ENCODE results near the gene SHANK2. TPM values are rescaled to one million over a fixed set of nuclear protein-coding genes. Genes with fewer than 3 reads are reported as not detected.

Gene SHANK2
- total and polyA plus RNA-seq, 2 donors (not counting 3 experiments of a cell fraction or from before 2014, with no cell fraction given), result not detected

DNA sequence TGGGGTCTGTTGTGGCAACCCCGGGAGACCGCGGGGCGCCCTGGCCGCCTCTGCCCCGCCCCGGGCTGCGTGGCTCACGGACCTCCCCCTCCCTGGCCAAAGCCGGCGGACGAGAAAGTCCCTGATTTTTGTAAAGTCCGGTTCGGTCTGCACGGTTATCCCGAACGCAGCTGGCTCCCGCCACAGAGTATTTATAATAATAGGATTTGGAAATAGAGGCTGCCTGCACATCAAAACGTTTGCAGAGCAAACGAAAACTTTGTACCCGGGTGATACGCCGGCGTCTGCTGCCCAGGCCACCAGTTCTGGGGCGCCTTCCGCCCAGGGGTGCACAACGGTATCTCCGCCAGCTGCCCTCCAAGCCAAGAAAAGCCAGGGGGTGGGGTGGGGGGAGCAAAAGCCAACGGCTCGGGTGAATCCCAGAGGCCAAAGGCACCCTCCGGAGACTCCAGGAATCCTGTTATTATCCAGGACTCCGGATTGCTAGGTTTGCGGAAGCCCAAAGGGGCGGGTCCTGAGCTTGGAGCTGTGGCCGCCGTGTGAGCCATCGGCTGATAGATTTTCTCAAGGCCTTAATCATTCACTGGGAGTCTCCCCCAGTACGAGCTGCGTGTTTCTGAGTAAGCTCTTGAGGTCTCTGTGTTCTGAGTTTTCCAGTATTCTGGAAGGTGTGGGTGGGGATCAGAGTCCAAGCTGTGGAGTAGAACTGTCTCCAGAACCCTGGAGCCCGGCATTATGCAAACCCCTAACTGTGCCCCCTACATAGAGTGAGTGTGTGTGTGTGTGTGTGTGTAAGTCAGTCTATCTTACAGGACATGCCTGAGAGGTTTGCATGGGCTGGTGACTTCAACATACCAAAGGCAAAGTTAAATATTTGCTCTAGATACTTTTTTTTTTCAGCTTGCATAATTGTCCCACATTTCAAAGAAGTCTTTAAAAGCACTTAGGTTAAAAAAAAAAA, 673 bp upstream of the SHANK2 start:
- no peak for FAIRE-seq
- H3K9ac ChIP-seq (replicated peaks; ENCODE audit: extremely low read depth, insufficient read depth, low read length), result no peak overlapping the region
- no peak overlapping the region for H3K27ac ChIP-seq (ENCODE audit: insufficient read depth, low read depth, low read length)
- no peak overlapping the region for H2AFZ ChIP-seq (ENCODE audit: low read depth, low read length)
- intact Hi-C loops (cut with micrococcal nuclease), result loop anchor here (5.0 kb wide), 1 partner anchor 786 kb away; no protein-coding TSS in a partner anchor
- dilution Hi-C loops (cut with MboI; ENCODE audit: extremely low pct_ligation_motif_present, low sequenced_read_pairs), result no loop called here
- POLR2A ChIA-PET, result no interaction called here
- no peaks in the 10 kb centered on the region for H3K9me3 ChIP-seq (replicated peaks; ENCODE audit: control insufficient read depth, insufficient read depth, low read length)
- H3K36me3 ChIP-seq (ENCODE audit: control insufficient read depth in 2 of 2, extremely low read depth in 1 of 2, insufficient read depth in 2 of 2, low read length in 2 of 2), result no peaks in the 10 kb centered on the region
- no peaks in the 10 kb centered on the region for H3K9me1 ChIP-seq (replicated peaks; ENCODE audit: control insufficient read depth, extremely low read depth, insufficient read depth, low read length)
- TF ChIP-seq EZH2 (IDR thresholded peaks at IDR 0.05; ENCODE audit: borderline replicate concordance, low read depth, low read length, severe bottlenecking) (peak; percentile 44), MYC (IDR thresholded peaks at IDR 0.05; ENCODE audit: low read depth, low read length) (no peak)
- H3K27me3 ChIP-seq (ENCODE audit: control insufficient read depth in 2 of 2, insufficient read depth in 2 of 2, low read length in 2 of 2), result peaks cover 10 to 34% of the 10 kb centered on the region in 2 experiments
- no peaks in the 10 kb centered on the region for H3K4me1 ChIP-seq (ENCODE audit: control insufficient read depth, extremely low read depth, insufficient read depth, low read length)
- CTCF ChIA-PET, result no interaction called here
- no peak for DNase-seq (ENCODE audit: low read depth, low spot score)
- no peaks in the 10 kb centered on the region for H4K20me1 ChIP-seq (replicated peaks; ENCODE audit: control insufficient read depth, extremely low read depth, insufficient read depth, low read length)
- H3K4me3 ChIP-seq (replicated peaks in 1 of 3; ENCODE audit: insufficient read depth in 1 of 3, low read depth in 1 of 3, low read length in 3 of 3), result no peak overlapping the region
- no peaks in the 10 kb centered on the region for H3K79me2 ChIP-seq (ENCODE audit: control insufficient read depth, insufficient read depth, low read length)
- BruUV-seq (replicated peaks), result no TSS peak
- no peak overlapping the region for H3K4me2 ChIP-seq (ENCODE audit: insufficient read depth, low read length)

DNA sequence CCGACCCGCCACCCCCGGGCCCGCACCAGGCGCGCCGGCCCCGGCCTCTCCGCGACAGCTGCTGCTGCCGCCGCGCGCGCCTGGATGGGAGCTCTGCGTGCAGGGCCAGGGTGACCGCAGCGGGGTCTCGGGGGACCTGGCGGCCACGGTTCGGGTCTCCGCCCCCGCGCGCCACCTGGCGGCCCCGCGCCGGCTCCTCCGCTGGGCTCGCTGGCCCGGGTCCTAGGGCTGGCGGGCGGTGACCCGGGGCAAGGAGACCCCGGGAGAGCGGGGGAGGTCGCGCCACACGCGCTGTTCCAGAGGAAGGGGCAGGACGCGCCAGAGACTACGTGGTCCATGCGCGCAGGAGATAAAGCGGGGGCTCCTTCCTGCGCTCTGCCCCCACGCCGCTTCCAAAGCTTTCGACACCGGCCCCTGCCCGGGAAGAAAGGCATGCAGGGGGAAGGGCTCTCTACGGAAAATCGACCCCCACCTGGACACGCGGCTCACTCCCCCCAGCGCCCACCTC, 562 bp downstream of the SHANK2 start:
- intact Hi-C loops (cut with micrococcal nuclease), result loop anchor here (5.0 kb wide), 1 partner anchor 785 kb away; no protein-coding TSS in a partner anchor

More for the DNA sequence above, 562 bp downstream of the SHANK2 start:
- TF ChIP-seq FOS (IDR thresholded peaks at IDR 0.05; ENCODE audit: borderline replicate concordance, insufficient read depth, low read length) (no peak), MYC (IDR thresholded peaks at IDR 0.05; ENCODE audit: low read depth, low read length) (no peak), GATA2 (IDR thresholded peaks at IDR 0.05; ENCODE audit: insufficient read depth, insufficient read length, low read depth, low read length) (no peak), POLR2AphosphoS5 (IDR thresholded peaks at IDR 0.05; ENCODE audit: insufficient read depth, low read depth, low read length) (no peak), JUN (IDR thresholded peaks at IDR 0.05; ENCODE audit: borderline replicate concordance, insufficient read depth, insufficient read length, low read depth) (no peak), EZH2 (IDR thresholded peaks at IDR 0.05; ENCODE audit: borderline replicate concordance, low read depth, low read length, severe bottlenecking) (peak; percentile 70), POLR2A (IDR thresholded peaks at IDR 0.05; ENCODE audit: low read depth, low read length) (no peak)
- TF ChIP-seq, protein P1, sequence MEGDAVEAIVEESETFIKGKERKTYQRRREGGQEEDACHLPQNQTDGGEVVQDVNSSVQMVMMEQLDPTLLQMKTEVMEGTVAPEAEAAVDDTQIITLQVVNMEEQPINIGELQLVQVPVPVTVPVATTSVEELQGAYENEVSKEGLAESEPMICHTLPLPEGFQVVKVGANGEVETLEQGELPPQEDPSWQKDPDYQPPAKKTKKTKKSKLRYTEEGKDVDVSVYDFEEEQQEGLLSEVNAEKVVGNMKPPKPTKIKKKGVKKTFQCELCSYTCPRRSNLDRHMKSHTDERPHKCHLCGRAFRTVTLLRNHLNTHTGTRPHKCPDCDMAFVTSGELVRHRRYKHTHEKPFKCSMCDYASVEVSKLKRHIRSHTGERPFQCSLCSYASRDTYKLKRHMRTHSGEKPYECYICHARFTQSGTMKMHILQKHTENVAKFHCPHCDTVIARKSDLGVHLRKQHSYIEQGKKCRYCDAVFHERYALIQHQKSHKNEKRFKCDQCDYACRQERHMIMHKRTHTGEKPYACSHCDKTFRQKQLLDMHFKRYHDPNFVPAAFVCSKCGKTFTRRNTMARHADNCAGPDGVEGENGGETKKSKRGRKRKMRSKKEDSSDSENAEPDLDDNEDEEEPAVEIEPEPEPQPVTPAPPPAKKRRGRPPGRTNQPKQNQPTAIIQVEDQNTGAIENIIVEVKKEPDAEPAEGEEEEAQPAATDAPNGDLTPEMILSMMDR (IDR thresholded peaks at IDR 0.05; ENCODE audit: extremely low read depth in 1 of 2, insufficient read depth in 1 of 2, low read depth in 1 of 2, low read length in 2 of 2), result peak in 1 of 2 donors; percentile 9
- TF ChIP-seq, protein P2, sequence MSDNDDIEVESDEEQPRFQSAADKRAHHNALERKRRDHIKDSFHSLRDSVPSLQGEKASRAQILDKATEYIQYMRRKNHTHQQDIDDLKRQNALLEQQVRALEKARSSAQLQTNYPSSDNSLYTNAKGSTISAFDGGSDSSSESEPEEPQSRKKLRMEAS (IDR thresholded peaks at IDR 0.05; ENCODE audit: insufficient read depth, insufficient read length), result no peak
- no TSS peak for BruUV-seq (replicated peaks)
- ChIA-PET POLR2A (no interaction called here), CTCF (interaction anchor here (1.0 kb wide), 1 partner anchor 10 kb away, joined by 3 read pairs; no protein-coding TSS in a partner anchor)
- no peaks in the 10 kb centered on the region for H3K36me3 ChIP-seq (ENCODE audit: control insufficient read depth in 2 of 2, extremely low read depth in 1 of 2, insufficient read depth in 2 of 2, low read length in 2 of 2)
- no peak overlapping the region for H3K9ac ChIP-seq (replicated peaks; ENCODE audit: extremely low read depth, insufficient read depth, low read length)
- no peaks in the 10 kb centered on the region for H4K20me1 ChIP-seq (replicated peaks; ENCODE audit: control insufficient read depth, extremely low read depth, insufficient read depth, low read length)
- FAIRE-seq (no peak), DNase-seq (ENCODE audit: low read depth, low spot score) (no peak)
- H3K27ac ChIP-seq (ENCODE audit: insufficient read depth, low read depth, low read length), result no peak overlapping the region
- H3K4me2 ChIP-seq (ENCODE audit: insufficient read depth, low read length), result no peak overlapping the region
- no peaks in the 10 kb centered on the region for H3K9me1 ChIP-seq (replicated peaks; ENCODE audit: control insufficient read depth, extremely low read depth, insufficient read depth, low read length)
- H3K27me3 ChIP-seq (ENCODE audit: control insufficient read depth in 2 of 2, insufficient read depth in 2 of 2, low read length in 2 of 2), result peaks cover 10 to 34% of the 10 kb centered on the region in 2 experiments
- no peaks in the 10 kb centered on the region for H3K9me3 ChIP-seq (replicated peaks; ENCODE audit: control insufficient read depth, insufficient read depth, low read length)
- no peaks in the 10 kb centered on the region for H3K79me2 ChIP-seq (ENCODE audit: control insufficient read depth, insufficient read depth, low read length)
- no peaks in the 10 kb centered on the region for H3K4me1 ChIP-seq (ENCODE audit: control insufficient read depth, extremely low read depth, insufficient read depth, low read length)
- no peak overlapping the region for H3K4me3 ChIP-seq (replicated peaks in 1 of 3; ENCODE audit: insufficient read depth in 1 of 3, low read depth in 1 of 3, low read length in 3 of 3)
- no peak overlapping the region for H2AFZ ChIP-seq (ENCODE audit: low read depth, low read length)
- dilution Hi-C loops (cut with MboI; ENCODE audit: extremely low pct_ligation_motif_present, low sequenced_read_pairs), result no loop called here

Measured in endothelial cell of umbilical vein (primary cell).